T-helper 17 cell (primary cell): ENCODE results near the gene NR1D2. TPM values are rescaled to one million over a fixed set of nuclear protein-coding genes. Genes with fewer than 3 reads are reported as not detected.

ENCODE experiments used
- ATAC-seq: fragments of 150-1000 bp; cut with Tn5 transposase; 2 replicates; pipeline ENCODE4 v1.10.0; 2021; ENCODE audit warnings: mild to moderate bottlenecking, moderate library complexity
- DNase-seq, 3 donors: peaks; one replicate each; pipeline versions ENCODE4 v3.0.0 to v3.0.0-alpha.2; 2020 to 2021
- H3K9me3 ChIP-seq: one replicate; pipeline ENCODE4 v1.7.0; 2013; ENCODE audit warnings: low read length, mild to moderate bottlenecking; ENCODE audit not compliant: control insufficient read depth, poor library complexity, severe bottlenecking
- H3K27ac Mint-ChIP-seq: one replicate; pipeline ENCODE4 v1.8.0; 2022; ENCODE audit warnings: mild to moderate bottlenecking, moderate library complexity, mixed read lengths
- H3K27me3 Mint-ChIP-seq: one replicate; pipeline ENCODE4 v1.8.0; 2022; ENCODE audit warnings: mixed read lengths
- H3K36me3 Mint-ChIP-seq: one replicate; pipeline ENCODE4 v1.8.0; 2022; ENCODE audit warnings: low read depth, mixed read lengths
- H3K4me1 Mint-ChIP-seq: one replicate; pipeline ENCODE4 v1.8.0; 2022; ENCODE audit warnings: mild to moderate bottlenecking, mixed read lengths
- H3K4me3 Mint-ChIP-seq: one replicate; pipeline ENCODE4 v1.8.0; 2022; ENCODE audit warnings: mild to moderate bottlenecking, moderate library complexity, mixed read lengths
- total RNA-seq, 4 donors: library from RNA in 2 of 4; stranded (reverse) in 2 of 4; gene quantifications; one replicate each; pipeline ENCODE4 v1.2.3 and lab custom pipeline; 2022 to 2026

NR1D2 gene
- total RNA-seq, 2 donors from 2014 or later = 132 to 171 TPM

GRCh38 chr3:23940775-23941174 is 4.3 kb upstream of the NR1D2 start:
- H3K27me3 Mint-ChIP-seq = peaks cover 8% of the 10 kb centered on the region
- DNase-seq = no peak
- H3K4me3 Mint-ChIP-seq = no peak overlapping the region
- H3K36me3 Mint-ChIP-seq = no peaks in the 10 kb centered on the region
- H3K4me1 Mint-ChIP-seq = peaks cover 11% of the 10 kb centered on the region
- no peaks in the 10 kb centered on the region for H3K9me3 ChIP-seq
- no peak for ATAC-seq
- H3K27ac Mint-ChIP-seq = no peak overlapping the region

DNA sequence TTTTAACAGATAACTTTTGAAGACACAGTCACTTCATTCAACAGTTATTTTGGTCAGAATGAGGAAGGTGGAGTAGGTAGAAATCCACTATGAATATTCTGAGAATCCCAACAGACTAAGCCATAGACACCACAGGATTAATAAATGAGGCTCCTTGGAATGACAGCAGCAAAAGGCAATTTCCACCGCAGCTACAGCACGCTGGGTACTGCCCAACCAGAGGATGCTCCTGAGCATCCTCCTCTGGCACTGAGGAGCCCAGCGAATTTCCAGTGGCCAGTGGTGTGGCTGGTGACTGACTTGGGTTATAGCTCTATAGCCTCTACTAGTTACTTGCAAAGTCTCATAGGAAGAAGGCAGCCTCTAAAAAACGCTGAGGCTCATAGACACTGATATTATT is 3.6 kb upstream of the NR1D2 start:
- Mint-ChIP-seq H3K27me3 (peaks cover 8% of the 10 kb centered on the region), H3K4me3 (no peak overlapping the region), H3K27ac (no peak overlapping the region), H3K36me3 (no peaks in the 10 kb centered on the region), H3K4me1 (peaks cover 11% of the 10 kb centered on the region)
- DNase-seq (no peak), ATAC-seq (no peak)
- no peaks in the 10 kb centered on the region for H3K9me3 ChIP-seq

- DNase-seq = no peak
- ATAC-seq = no peak
- H3K27ac Mint-ChIP-seq = no peak overlapping the region
- no peaks in the 10 kb centered on the region for H3K27me3 Mint-ChIP-seq
- H3K36me3 Mint-ChIP-seq = no peaks in the 10 kb centered on the region
- no peak overlapping the region for H3K4me3 Mint-ChIP-seq
- H3K9me3 ChIP-seq = no peaks in the 10 kb centered on the region
- peaks cover 17% of the 10 kb centered on the region for H3K4me1 Mint-ChIP-seq
These were observed 2.5 kb upstream of the NR1D2 start for GRCh38 chr3:23942546-23942945.

GRCh38 chr3:23944007-23944783 is 891 bp upstream of the NR1D2 start:
- no peaks in the 10 kb centered on the region for H3K27me3 Mint-ChIP-seq
- no peak for DNase-seq

GRCh38 chr3:23945663-23945912 is 502 bp downstream of the NR1D2 start:
- DNase-seq = no peak
- no peak for ATAC-seq
- Mint-ChIP-seq H3K27ac (peak overlapping the region; percentile 86), H3K4me1 (peaks cover 42% of the 10 kb centered on the region), H3K27me3 (no peaks in the 10 kb centered on the region), H3K36me3 (no peaks in the 10 kb centered on the region), H3K4me3 (peak overlapping the region; percentile 83)
- no peaks in the 10 kb centered on the region for H3K9me3 ChIP-seq

More at GRCh38 chr3:23944007-23944783, 891 bp upstream of the NR1D2 start:
- H3K4me1 Mint-ChIP-seq = peaks cover 28% of the 10 kb centered on the region
- H3K9me3 ChIP-seq = no peaks in the 10 kb centered on the region
- peak overlapping the region; percentile 96 for H3K4me3 Mint-ChIP-seq
- no peak for ATAC-seq
- H3K36me3 Mint-ChIP-seq = no peaks in the 10 kb centered on the region
- H3K27ac Mint-ChIP-seq = peak overlapping the region; percentile 86

DNA sequence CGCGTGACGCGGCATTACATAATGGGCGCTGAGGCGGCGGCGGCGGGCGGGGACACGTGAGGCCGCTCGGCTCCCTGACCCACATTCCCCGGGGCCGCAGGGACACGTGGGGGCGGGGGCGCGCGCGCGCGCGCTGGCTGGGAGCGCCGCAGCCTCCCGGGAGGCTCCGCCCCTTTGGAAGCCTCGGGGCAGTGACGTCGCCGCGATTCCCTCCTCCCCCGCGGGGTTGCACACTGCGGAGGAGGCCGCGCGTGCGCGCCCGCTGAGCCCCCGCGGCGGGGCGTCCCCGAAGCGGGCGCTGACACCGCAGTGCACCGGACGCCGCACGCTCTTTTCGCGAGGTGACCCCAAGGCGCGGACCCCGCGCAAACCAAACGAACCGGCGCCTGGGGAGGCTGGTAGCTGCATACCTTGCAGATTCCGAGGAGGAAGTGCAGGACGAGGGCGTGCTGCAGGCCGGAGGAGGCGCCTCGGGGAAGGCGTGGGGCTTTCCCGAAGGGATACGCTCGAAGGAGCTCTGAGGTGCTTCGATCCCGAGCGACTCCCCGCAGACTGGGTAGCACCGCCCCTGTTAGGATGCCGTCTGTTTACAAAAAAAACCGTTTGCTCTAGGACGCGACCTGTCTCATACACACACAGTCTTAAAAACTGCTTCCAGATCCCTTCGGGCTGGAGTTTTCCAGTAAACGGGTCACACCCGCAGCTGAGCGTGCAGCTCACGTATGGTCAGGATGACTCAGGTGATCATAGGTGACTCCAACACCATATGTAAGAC is 1.0 kb downstream of the NR1D2 start:
- peak; percentile 78 for ATAC-seq
- H3K9me3 ChIP-seq = no peaks in the 10 kb centered on the region
- Mint-ChIP-seq H3K27me3 (no peaks in the 10 kb centered on the region), H3K4me3 (peak overlapping the region; percentile 83), H3K36me3 (no peaks in the 10 kb centered on the region), H3K27ac (peak overlapping the region; percentile 86), H3K4me1 (peaks cover 43% of the 10 kb centered on the region)
- peak; percentile 98 to 99 (median 99) for DNase-seq

DNA sequence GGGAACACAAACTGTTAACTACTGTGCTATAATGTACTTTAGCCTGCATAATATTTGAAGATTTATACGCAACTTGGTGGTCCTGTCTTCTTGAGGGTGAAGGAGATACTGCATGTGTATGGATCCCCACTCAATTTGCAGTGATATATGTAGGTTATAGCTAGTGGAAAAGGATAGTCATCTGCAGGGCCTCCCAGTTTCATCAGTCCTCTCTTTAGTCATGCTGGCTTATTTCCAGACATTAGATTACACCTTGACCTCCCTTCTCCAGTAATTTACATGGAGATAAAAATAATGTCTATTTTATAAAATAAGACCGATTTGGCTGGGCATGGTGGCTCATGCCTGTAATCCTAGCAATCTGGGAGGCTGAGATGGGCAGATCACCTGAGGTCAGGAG is 3.7 kb downstream of the NR1D2 start:
- H3K9me3 ChIP-seq = no peaks in the 10 kb centered on the region
- DNase-seq (no peak), ATAC-seq (no peak)
- H3K27ac Mint-ChIP-seq = peak overlapping the region; percentile 73
- H3K4me3 Mint-ChIP-seq = no peak overlapping the region
- H3K36me3 Mint-ChIP-seq = no peaks in the 10 kb centered on the region
- H3K27me3 Mint-ChIP-seq = no peaks in the 10 kb centered on the region
- peaks cover 58% of the 10 kb centered on the region for H3K4me1 Mint-ChIP-seq

DNA sequence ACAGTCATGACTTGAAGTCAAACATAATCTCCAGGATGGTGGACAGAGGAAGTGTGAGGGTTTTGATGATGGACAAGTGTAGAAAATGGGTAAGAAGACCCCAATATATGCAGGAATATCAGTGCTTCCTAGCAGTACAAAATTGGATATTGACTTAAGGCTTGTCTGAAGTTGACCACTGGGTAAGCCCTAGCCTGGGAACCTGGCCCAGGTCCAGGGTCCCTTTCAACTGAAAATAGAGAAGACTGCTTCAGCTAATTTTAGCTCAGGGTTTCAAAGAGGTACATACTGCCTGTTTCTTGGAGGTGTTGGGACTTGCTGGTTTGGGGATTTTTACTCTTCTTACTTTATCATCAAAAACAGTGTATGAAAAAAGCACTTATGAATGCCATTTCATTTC is 4.7 kb downstream of the NR1D2 start:
- H3K9me3 ChIP-seq = no peaks in the 10 kb centered on the region
- Mint-ChIP-seq H3K36me3 (peaks cover 3% of the 10 kb centered on the region), H3K4me1 (peaks cover 56% of the 10 kb centered on the region), H3K27me3 (no peaks in the 10 kb centered on the region), H3K4me3 (peak overlapping the region; percentile 79), H3K27ac (peak overlapping the region; percentile 73)
- DNase-seq = no peak
- no peak for ATAC-seq

- H3K27ac Mint-ChIP-seq = peak overlapping the region; percentile 73
- H3K9me3 ChIP-seq = no peaks in the 10 kb centered on the region
- peaks cover 58% of the 10 kb centered on the region for H3K4me1 Mint-ChIP-seq
- ATAC-seq (no peak), DNase-seq (no peak)
- peaks cover 3% of the 10 kb centered on the region for H3K36me3 Mint-ChIP-seq
- no peaks in the 10 kb centered on the region for H3K27me3 Mint-ChIP-seq
- peak overlapping the region; percentile 79 for H3K4me3 Mint-ChIP-seq
These were observed 5.2 kb downstream of the NR1D2 start for GRCh38 chr3:23950293-23950692.

GRCh38 chr3:23952646-23953045 is 7.6 kb downstream of the NR1D2 start:
- H3K27ac Mint-ChIP-seq = peak overlapping the region; percentile 73
- ATAC-seq = no peak
- no peaks in the 10 kb centered on the region for H3K27me3 Mint-ChIP-seq
- peaks cover 3% of the 10 kb centered on the region for H3K36me3 Mint-ChIP-seq
- peaks cover 59% of the 10 kb centered on the region for H3K4me1 Mint-ChIP-seq
- H3K4me3 Mint-ChIP-seq = peak overlapping the region; percentile 60
- H3K9me3 ChIP-seq = no peaks in the 10 kb centered on the region
- no peak for DNase-seq

DNA sequence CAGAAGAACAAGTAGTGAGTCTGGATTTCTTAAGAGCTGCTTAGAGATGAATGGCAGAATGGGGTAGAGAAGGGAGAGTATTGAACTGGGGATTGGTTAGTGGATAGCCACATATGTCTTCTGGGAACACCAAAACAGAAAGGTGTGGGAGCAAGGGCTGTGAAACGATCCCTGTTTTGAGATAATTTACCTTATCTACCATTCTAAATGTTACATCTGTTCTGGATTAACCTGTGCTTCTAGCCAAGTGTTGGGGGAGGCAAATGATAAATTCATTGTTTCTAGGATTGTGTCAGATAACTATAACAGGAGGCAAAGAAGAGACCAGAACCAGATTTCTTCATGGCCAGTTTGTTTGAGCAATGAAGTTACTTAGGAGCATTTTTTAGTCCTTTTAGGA is 8.4 kb downstream of the NR1D2 start:
- Mint-ChIP-seq H3K4me3 (no peak overlapping the region), H3K36me3 (peaks cover 3% of the 10 kb centered on the region), H3K27ac (peak overlapping the region; percentile 83), H3K4me1 (peaks cover 52% of the 10 kb centered on the region), H3K27me3 (no peaks in the 10 kb centered on the region)
- H3K9me3 ChIP-seq = no peaks in the 10 kb centered on the region
- ATAC-seq = peak; percentile 6
- no peak for DNase-seq

- no peaks in the 10 kb centered on the region for H3K9me3 ChIP-seq
- no peak overlapping the region for H3K4me3 Mint-ChIP-seq
- peaks cover 4% of the 10 kb centered on the region for H3K36me3 Mint-ChIP-seq
- H3K4me1 Mint-ChIP-seq = peaks cover 51% of the 10 kb centered on the region
- H3K27me3 Mint-ChIP-seq = no peaks in the 10 kb centered on the region
- DNase-seq (no peak), ATAC-seq (no peak)
- H3K27ac Mint-ChIP-seq = peak overlapping the region; percentile 83
These were observed 9.1 kb downstream of the NR1D2 start for GRCh38 chr3:23954144-23954543.

GRCh38 chr3:23956701-23957100 is 11.6 kb downstream of the NR1D2 start:
- peaks cover 6% of the 10 kb centered on the region for H3K36me3 Mint-ChIP-seq
- no peaks in the 10 kb centered on the region for H3K9me3 ChIP-seq
- no peaks in the 10 kb centered on the region for H3K27me3 Mint-ChIP-seq
- ATAC-seq (no peak), DNase-seq (no peak)
- H3K4me1 Mint-ChIP-seq = peaks cover 42% of the 10 kb centered on the region
- peak overlapping the region; percentile 12 for H3K4me3 Mint-ChIP-seq
- peak overlapping the region; percentile 61 for H3K27ac Mint-ChIP-seq
